ENCODE measurements around the gene CKS1B. TPM values are rescaled to one million over a fixed set of nuclear protein-coding genes. Genes with fewer than 3 reads are reported as not detected.
A peak's percentile ranks its signal among the peaks of the same experiment; 100 is the strongest.

CKS1B gene
- total RNA-seq (2014; rRNA removed; shearing (Covaris generic)) = 170 and 248 TPM in 2 replicates

DNA sequence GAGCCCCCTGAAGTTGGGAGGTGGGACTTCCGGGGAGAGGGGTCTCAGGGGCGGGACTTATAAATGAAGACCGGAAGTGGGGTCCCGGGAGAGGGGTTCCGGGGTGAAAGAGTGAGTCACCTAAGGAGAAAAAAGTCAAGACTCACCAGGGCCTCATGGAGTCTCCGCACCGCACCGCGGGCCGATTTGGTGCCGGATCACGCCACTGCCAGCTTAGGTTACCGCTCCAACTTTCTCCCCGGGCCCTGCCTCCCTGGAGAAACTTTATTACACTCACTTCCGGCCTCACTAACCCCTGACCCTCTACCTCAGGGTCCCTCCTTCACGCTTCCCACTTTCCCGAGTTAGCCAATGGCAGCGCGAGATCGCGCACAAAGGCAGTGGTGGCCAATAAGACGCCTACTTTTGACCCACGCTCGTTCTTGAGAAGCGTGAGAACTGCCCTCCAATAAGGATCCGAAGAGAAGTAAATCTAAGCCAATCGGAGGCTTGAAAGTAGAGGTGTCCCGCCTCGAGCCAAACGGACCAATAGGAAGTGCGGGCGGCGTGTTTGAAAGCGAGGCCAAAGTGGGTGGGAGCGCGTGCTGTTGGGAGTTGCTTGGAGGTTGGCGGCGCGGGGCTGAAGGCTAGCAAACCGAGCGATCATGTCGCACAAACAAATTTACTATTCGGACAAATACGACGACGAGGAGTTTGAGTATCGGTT, at the start of gene CKS1B:
Gene CKS1B (plus strand): TSS at position 580 of the 706 bp plus-strand sequence. CDS start 65 bp downstream, at position 645.
- DNase-seq (ENCODE audit: low spot score) = peak; percentile 100

DNA sequence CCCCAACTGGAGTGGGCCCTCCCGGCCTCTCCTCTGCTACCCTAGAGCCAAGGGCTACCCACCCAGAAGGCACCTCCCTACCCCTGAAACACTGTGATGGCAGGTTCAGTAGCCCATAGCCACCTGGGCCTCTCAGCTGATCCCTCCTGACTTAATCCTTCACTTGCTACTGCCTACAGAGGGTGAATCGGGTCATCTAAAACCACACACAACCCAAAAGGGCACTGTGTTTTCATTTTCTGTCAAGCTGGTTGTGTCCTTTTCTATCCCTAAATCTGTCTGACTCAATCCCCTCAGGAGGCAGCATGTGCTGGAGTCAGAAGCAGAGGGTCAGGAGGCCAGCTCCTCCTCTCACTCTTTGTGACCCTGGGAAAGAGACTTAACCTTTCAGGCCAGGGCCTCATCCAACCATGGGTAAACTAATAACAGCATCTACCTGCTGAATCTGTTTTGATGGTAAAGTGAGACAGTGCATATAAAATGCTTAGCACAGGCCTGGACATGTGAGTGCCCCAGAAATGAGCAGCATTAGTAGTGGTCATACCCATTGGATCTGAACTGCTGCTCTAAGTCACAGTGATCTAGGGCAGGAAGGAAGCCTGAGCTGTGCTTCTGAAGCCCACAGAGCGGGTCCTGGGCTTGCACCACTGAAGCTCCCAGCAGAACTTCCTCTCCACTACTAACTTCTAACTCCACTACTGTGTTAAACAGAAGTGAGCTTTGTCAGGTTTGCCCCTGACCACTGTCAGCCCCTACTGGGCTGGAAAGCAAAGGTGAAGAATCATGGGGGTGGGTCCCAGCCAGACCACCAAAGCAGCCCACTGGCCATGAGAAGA, 48.9 kb upstream of the CKS1B start:
- no peak for DNase-seq (ENCODE audit: low spot score)

DNA sequence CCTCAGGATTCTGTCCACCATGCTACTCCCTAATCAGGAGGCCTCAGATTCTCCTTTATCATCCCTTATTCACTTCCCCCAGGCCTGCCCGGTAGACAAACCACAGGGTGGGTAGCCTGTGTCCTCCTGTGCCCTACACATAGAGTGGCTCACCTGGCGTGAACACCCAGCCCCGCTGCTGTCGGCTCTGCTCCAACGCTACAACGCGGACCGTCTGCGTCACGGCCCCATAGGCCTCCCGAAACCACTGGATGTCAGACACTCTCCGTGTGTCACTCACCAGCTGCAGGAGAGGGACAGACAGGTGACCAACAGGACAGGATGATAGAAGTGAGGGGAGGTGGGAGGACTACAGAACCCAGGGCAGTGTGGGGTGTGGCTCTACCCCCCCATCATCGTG, 48.3 kb upstream of the CKS1B start:
- no peak for DNase-seq (ENCODE audit: low spot score)

DNA sequence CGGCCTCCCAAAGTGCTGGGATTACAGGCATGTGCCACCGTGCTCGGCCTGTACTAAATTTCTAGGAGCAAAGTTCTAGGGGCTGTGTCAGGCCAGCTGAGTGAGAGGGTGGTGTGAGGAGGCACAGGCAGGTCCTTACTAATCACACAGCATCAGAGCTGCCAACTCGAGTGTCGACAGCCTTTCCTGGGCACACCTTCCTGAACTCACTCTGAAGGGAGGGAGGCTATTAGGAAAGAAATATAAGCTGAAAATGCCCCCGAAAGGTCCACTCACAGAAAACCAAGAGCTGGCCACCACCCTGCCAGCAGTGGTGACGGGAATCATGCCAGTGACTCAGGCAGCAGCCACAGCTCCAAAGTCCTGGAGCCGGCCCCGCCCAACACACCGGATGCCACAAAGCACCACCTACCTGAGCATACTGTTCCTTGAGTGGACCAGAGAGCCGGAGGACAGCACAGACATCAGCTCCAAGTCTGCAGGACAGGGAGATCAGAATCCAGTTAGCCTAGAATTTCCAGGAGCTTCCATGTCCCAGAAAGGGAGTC, 42.5 kb upstream of the CKS1B start:
- DNase-seq (ENCODE audit: low spot score) = peak; percentile 88

DNA sequence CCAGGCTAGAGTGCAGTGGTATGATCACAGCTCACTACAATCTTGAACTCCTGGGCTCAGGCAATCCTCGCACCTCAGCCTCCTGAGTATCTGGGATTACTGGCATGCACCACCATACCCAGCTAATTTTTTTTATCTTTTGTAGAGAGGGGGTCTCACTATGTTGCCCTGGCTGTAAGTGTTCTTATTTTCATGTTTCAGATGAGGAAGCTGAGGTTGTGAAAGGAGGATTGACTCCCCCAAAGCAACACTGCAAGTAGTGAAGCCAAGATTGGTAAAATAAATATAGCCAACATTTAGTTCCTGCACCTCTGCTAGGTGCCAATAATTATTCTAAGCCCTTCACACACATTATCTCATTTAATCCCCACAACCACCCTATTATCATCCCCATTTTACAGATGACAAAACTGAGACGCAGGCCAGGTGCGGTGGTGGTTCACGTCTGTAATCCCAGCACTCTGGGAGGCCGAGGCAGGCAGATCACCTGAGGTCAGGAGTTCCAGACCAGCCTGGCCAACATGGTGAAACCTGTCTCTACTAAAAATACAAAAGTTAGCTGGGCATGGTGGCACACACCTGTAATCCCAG, 40.0 kb upstream of the CKS1B start:
- no peak for DNase-seq (ENCODE audit: low spot score)

DNA sequence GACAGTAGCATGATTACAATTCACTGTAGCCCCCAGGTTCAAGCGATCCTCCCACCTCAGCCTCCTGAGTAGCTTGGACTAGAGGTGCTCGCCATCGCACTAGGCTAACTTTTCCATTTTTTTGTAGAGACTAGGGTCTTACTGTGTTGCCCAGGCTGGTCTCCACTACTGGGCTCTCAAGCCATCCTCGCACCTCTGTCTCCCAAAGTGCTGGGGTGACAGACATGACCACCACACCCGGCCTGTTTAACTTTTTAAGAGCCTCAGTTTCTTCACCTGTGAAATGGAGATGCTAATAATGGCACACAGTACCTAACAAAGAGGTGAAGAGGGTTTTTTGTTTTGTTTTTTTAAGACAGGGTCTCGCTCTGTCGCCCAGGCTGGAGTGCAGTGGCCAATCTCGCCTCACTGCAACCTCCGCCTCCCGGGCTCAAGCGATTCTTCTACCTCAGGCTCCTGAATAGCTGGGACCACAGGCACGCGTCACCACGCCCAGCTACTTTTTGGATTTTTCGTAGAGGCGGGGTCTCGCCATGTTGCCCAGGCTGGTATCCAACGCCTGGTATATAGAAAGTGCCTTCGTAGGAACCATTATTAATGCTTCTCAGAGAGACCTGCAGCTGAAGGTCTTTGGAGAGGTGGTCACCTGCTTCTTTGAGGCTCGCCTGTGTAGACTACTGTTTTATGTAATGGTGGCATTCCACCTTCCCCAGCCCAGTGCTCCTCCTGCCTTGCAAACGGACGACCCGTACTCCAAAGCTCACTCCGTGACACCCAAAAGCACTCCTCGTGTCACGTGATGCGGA, 38.5 kb upstream of the CKS1B start:
- no peak for DNase-seq (ENCODE audit: low spot score)

DNA sequence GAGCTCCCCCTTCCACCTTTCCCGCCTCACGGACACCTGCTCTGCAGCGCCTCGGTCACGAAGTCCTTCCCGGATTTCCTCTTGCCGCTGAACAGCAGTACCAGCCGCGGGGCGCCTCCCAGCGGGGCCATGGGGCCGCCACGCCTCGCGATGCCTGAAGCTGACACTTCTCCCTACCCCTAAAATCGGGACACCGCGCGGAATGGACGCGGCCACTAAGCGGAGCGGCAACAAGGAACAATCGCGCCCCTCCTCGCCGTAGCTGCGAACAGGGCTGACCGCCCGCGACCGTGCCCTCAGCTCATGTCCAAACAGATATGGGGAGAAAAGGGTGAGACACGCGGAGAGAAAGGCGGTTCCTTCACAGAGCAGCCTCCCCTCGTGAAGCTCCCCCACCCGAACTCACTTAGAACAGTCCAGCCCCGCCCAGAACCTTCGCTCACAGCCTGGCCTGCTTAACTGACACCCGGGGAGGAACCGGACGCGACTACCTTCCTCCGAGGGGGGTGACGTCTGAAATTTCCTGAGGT, 37.9 kb upstream of the CKS1B start, which contains the start of gene PMVK:
Gene PMVK (minus strand): TSS at position 165 of the 530 bp plus-strand sequence. CDS start 34 bp downstream, at position 131.
- peak; percentile 88 for DNase-seq (ENCODE audit: low spot score)

DNA sequence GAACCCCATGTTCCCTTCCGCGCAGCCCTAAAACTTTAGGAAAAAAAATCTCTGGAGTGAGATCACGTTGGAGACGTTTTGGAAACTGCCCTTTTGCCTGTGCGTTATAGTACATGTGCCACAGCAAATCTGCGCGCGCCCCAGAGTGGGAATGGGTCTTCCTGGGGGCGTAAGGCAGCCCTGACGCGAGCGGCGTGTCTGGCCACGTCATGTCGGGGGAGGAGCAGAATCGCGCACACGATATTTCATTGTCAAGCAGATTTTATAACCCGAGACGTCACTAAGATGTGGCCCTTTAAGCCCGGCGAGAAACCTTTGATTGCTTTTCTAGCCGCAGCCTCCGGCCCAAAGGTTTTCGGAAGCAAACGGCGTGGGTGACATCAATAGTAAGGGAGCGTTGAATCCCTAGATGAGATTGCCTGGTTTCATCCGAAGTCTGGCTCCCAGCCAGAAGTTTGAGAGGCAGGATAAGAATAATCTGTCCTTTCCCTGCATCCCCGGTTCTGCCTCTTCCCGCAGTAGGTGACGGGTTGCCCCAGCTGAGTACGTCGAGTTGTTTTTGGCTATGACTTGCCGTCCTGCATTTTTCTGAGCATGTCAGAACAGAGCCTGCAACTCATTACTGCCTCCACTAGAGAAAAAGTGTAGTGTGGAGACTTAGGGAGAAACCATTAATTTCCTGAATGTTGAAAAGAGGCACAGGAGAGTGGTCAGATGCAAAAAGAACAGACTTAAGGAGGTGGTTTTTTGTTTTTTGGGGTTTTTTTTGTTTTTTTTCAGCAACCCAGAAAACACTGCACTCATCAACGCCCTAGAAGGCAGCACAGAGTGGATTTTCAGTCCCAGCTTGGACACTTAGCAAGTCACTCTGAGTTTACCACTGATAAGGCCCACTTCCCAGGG, 37.1 kb upstream of the CKS1B start:
- DNase-seq (ENCODE audit: low spot score) = peak; percentile 88

DNA sequence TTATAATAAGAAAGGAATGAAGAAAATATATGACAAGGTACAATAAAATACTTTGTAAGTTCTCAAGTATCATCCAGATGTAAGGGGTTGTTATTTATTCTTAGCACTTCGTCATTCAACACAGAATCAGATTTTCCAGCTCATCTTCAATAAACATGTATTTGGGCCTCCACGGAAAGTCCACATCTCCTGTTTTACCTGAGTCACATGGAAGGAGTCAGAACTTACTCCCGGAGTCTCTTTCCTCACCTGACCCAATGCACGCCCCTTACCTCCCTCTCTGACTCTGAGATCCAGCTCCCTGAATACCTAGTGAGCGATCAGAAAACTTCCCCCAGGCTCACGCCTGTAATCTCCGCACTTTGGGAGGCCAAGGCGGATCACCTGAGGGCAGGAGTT, 36.5 kb upstream of the CKS1B start:
- no peak for DNase-seq (ENCODE audit: low spot score)

DNA sequence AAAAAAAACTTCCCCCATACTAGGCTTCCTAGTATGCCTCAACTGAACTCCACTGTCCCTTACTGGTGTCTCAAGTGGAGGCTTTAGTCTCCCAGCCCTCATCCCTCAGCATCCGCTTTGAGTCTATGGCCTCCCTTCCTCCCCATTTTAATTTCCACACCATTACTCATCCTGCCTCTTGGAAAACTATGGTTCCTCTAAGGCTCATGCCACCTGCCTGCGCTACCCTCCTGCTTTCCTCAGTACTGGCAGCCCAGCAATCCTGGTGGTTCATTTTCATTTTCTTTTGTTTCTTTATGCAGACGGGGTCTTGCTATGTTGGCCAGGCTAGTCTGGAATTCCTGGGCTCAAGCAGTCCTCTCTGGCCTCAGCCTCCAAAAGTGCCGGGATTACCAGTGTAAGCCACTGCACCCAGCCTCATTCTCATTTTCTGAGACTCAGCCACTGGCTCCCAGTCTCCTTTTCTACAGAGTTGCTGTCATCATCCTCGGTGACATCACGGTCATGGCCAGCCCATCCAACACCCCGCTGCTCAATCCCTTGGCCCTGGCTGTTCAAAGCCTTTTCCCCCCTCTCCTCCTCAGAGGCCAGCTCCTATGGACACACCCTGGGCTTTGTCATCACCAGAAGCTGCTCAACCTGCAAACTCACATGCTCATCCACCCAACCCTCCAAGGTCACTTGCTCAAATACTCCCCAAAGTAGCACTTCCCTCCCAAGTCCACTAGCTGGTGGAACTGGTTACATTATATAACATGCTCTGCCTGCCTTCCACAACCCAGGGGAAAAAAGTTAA, 35.7 kb upstream of the CKS1B start:
- DNase-seq (ENCODE audit: low spot score) = no peak

DNA sequence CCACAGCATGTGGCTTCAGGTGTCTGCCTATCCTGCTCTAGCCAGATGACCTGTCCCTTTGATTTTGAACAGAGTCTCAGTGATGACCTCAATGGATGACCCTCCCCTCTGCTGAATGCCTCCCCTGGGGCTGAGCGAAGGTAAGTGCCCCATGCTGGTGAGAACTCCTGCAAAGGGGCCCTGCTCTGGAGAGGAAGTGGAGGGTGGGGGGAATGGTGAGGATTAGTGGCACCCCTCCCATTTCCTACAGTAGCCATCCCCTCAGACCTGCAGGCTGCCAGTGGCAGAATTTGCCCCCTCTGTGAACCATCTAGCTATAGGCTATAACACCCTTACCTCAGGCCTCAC, 34.3 kb upstream of the CKS1B start:
- DNase-seq (ENCODE audit: low spot score) = no peak

DNA sequence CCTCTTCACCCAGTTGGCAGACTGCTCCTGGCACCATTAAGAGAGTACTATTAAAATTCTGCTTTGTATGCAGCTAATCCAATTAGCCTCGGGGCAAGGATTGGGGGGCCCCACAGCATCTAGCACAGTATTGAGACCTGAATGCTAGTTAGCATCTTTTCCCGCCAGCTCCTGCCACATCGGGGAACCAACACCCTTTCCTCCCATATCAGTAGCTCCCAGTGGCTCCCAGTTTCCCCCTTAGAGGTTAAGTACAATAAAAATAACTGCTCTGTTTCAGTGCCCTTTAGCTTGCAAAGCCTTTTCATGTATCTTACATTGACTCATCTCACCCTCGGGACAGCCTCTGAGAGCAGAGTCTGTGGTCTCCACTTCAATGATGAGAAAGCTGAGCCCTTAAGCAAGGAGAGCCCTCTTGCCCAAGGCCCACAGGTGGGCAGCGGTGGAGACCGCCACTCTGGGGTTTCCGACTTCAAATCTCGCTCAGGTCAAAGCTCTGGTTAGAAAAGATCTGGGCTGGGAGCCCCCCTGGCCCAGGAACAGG, 33.8 kb upstream of the CKS1B start:
- DNase-seq (ENCODE audit: low spot score) = no peak

DNA sequence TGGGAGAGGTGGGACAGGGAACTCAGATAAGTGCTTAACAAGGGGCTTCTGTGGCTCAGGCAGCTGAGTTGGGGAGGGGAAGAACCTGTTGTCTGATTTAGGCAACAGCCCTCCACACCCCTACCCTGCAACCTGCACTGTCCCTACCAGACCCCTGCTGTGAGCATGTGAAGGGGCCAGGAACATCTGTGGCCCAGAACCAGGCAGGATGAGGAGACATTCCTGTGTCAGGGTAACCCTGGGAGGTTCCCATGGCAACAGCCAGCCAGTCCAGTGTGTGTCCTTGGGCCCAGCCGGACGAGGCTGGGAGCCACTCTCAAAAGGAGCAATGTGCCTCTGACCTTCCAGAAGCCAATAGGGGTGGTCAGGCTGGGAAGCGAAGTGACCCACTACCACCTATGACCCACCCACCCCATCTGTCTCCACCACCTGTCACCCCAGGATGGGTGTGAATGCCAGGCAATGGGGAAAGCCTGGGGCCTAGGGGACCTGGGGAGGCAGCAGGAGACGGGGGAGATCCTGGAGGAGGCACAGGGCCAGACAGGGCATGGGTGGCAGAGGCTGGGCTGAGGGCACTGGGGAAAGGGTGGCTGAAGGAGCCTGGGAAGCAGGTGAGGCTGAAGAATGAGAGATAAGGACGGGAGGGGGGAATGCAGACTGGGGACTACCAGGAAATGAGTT, 33.0 kb upstream of the CKS1B start:
- DNase-seq (ENCODE audit: low spot score) = no peak

DNA sequence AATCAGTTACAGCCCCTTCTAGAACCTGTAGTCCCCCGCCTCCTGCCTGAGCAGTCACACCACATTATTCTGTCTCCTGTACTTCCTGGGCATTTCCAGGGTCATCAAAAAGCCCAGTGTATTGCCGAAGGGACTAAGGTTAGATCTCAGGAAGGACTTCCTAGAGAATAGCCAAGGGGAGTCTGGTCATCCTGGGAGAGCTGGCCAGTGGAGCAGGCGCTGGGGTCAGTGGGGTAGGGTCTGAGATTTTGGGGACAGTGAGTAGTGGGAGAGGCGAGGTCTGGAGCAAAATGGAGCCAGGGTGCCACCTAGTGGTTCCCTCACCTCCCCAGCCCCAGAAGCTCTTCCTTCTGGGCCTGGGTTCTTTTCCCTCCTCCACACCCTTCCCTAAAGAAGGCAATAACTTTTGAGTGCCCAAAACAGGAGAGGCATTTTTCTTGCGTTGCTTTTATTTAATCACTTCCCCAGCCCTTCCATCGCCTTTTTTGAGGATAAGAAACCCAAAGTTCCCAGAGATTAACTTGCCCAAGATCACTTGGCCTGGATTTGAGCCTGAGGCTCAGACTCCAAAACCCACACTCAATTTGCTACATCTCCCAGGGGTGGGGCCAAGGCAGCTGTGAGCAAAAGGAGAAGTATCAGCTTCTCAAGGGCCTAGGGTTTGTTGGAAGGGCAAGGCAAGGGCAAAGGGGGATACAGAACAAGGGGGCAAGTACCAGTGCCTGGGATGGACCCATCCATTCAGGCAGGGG, 30.7 kb upstream of the CKS1B start:
- DNase-seq (ENCODE audit: low spot score) = no peak

DNA sequence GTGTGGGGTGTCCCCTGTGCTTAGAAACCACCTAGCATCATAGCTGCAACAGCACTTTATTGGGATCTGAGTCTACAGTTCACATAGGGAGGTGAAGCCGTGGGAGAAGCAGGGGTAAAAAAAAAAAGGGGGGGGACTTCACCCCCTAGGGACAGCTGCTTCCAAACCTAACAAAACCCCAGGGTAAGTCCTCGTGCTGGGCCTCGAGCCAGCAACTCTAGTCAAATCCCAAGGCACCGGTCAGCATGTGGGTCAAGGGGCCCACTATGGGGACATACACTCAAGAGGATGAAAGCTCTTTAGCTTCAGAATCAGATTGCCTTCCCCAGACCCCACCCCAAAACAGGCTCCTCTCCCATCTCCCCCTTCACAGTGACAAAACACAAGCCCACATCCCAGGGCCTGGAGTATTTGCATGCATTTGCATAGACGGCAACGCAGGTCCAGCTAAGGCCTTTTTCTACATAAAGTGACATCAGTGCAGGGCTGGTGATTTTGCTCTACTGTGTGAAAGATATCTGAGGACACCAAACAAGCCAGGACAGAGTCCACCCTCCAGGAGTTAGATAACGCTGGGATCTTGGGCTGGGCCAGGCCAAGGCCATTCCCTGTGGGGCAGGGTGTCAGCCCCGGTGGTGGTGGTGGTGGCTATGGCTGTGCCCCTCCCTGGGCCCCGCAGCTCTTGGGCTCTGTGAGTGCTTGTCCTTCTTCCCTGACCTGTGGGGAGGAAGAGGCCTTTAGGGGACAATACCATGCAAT, 29.9 kb upstream of the CKS1B start:
- DNase-seq (ENCODE audit: low spot score) = no peak

DNA sequence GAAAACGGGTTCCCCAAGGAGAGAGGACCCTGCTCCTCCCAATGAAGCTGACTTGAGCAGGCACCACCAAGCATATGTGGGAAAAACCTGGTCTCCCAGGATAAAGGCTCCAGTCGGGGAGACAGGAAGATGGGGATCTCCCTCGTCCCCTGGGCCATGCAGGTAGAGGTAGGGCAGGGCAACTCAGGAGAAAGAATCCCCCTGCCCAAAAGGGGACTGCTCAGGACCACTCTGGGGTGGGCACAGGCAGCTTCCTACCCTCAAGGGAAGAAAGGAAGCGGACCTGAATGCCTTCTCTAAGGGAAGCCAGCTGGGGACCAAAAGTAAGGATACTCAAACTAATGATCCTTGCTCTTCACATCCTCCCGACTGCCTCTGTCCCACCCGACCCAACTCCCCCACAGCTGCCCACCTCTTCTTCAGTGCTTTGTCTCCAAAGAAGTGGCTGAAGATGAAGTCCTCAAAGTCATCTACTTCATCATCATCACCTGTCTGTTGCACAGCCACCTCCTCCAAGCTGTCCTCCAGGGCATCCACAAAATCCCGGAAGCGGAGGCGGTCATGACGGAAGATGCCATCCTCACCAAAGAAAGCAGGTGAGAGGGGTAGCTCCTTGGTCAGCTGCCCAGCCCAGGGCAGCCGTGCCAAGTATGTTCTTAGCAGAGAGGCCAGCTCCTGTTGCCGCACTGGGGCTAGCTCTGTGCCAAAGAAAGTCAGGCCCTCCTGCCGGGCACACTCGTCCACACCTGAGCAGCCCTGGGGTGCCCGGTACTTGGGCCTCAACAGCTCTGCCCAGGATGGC, 29.1 kb upstream of the CKS1B start:
- DNase-seq (ENCODE audit: low spot score) = no peak

Data from H4 (cell line).